Measurements from ENCODE around the gene CADM1. TPM values are rescaled to one million over a fixed set of nuclear protein-coding genes. Genes with fewer than 3 reads are reported as not detected.

CADM1 gene
- total RNA-seq, 2 experiments from 2014 or later, result 0.47 to 0.63 TPM

GRCh38 chr11:115148101-115148500 lies 356.1 kb downstream of the CADM1 start:
- H3K27ac Mint-ChIP-seq, result no peak overlapping the region
- H3K36me3 Mint-ChIP-seq (ENCODE audit: low read depth), result no peaks in the 10 kb centered on the region
- peaks cover 2% of the 10 kb centered on the region for H3K4me1 Mint-ChIP-seq (ENCODE audit: low read depth)
- ATAC-seq (no peak), DNase-seq (no peak)
- peaks cover 4% of the 10 kb centered on the region for H3K27me3 Mint-ChIP-seq
- POLR2A ChIA-PET, result no interaction called here
- H3K4me3 Mint-ChIP-seq, result no peak overlapping the region
- CTCF ChIA-PET, result no interaction called here
- H3K9me3 Mint-ChIP-seq, result peaks cover 3% of the 10 kb centered on the region
- intact Hi-C loops (cut with micrococcal nuclease), result no loop called here
- TF ChIP-seq CTCF (IDR thresholded peaks at IDR 0.05), result no peak

- ChIA-PET CTCF (no interaction called here), POLR2A (no interaction called here)
- DNase-seq, result no peak
- Mint-ChIP-seq H3K36me3 (ENCODE audit: low read depth) (no peaks in the 10 kb centered on the region), H3K27ac (no peak overlapping the region), H3K4me3 (no peak overlapping the region), H3K9me3 (peaks cover 1% of the 10 kb centered on the region), H3K4me1 (ENCODE audit: low read depth) (no peaks in the 10 kb centered on the region), H3K27me3 (peaks cover 3% of the 10 kb centered on the region)
- TF ChIP-seq CTCF (IDR thresholded peaks at IDR 0.05), result no peak
- intact Hi-C loops (cut with micrococcal nuclease), result no loop called here
- ATAC-seq, result no peak
Observed at GRCh38 chr11:115147243-115147807, 356.9 kb downstream of the CADM1 start.

- Mint-ChIP-seq H3K27ac (no peak overlapping the region), H3K9me3 (peaks cover 1% of the 10 kb centered on the region), H3K4me1 (ENCODE audit: low read depth) (no peaks in the 10 kb centered on the region), H3K4me3 (no peak overlapping the region), H3K27me3 (peaks cover 3% of the 10 kb centered on the region), H3K36me3 (ENCODE audit: low read depth) (no peaks in the 10 kb centered on the region)
- ChIA-PET POLR2A (no interaction called here), CTCF (no interaction called here)
- TF ChIP-seq CTCF (IDR thresholded peaks at IDR 0.05), result no peak
- intact Hi-C loops (cut with micrococcal nuclease), result no loop called here
- DNase-seq, result no peak
- no peak for ATAC-seq
Observed at GRCh38 chr11:115146425-115146824, 357.8 kb downstream of the CADM1 start.

- CTCF ChIA-PET, result no interaction called here
- no peak for DNase-seq
- Mint-ChIP-seq H3K36me3 (ENCODE audit: low read depth) (no peaks in the 10 kb centered on the region), H3K4me3 (no peak overlapping the region), H3K9me3 (peaks cover 1% of the 10 kb centered on the region), H3K27me3 (peaks cover 3% of the 10 kb centered on the region), H3K27ac (no peak overlapping the region), H3K4me1 (ENCODE audit: low read depth) (no peaks in the 10 kb centered on the region)
- intact Hi-C loops (cut with micrococcal nuclease), result no loop called here
- POLR2A ChIA-PET, result no interaction called here
- no peak for ATAC-seq
- TF ChIP-seq CTCF (IDR thresholded peaks at IDR 0.05), result no peak
Observed at GRCh38 chr11:115145324-115145723, 358.9 kb downstream of the CADM1 start.

- ChIA-PET POLR2A (no interaction called here), CTCF (no interaction called here)
- ATAC-seq (no peak), DNase-seq (no peak)
- H3K36me3 Mint-ChIP-seq (ENCODE audit: low read depth), result no peaks in the 10 kb centered on the region
- H3K4me1 Mint-ChIP-seq (ENCODE audit: low read depth), result no peaks in the 10 kb centered on the region
- H3K4me3 Mint-ChIP-seq, result no peak overlapping the region
- H3K9me3 Mint-ChIP-seq, result peaks cover 1% of the 10 kb centered on the region
- intact Hi-C loops (cut with micrococcal nuclease), result no loop called here
- no peak overlapping the region for H3K27ac Mint-ChIP-seq
- TF ChIP-seq CTCF (IDR thresholded peaks at IDR 0.05), result no peak
- peaks cover 3% of the 10 kb centered on the region for H3K27me3 Mint-ChIP-seq
Observed at GRCh38 chr11:115144914-115145313, 359.3 kb downstream of the CADM1 start.
